WTC11 (cell line): ENCODE results near the gene ATP9B. TPM values are rescaled to one million over a fixed set of nuclear protein-coding genes. Genes with fewer than 3 reads are reported as not detected.

ENCODE experiments used
- ATAC-seq: fragments of 200-7000 bp; cut with Tn5 transposase; 2 replicates; pipeline ENCODE4 v1.10.0; 2021; ENCODE audit warnings: mild to moderate bottlenecking, moderate library complexity
- CTCF ChIA-PET: fragments of 300-600 bp; sonication (Branson Sonifier 250); formaldehyde crosslinking; loops from one replicate; lab custom pipeline; 2021; ENCODE audit warnings: antibody characterized with exemption; lab: Charles Lee
- POLR2A ChIA-PET: fragments of 350-600 bp; sonication (Branson Sonifier 250); formaldehyde crosslinking; loops from one replicate; lab custom pipeline; 2021; ENCODE audit warnings: antibody characterized with exemption; lab: Charles Lee
- DNase-seq: peaks from one replicate; pipeline ENCODE4 v3.0.0; 2021; ENCODE audit warnings: low spot score
- H3K27ac Mint-ChIP-seq: 2 replicates; pipeline ENCODE4 v1.8.0; 2021; ENCODE audit warnings: mixed read lengths
- H3K27me3 Mint-ChIP-seq: 2 replicates; pipeline ENCODE4 v1.8.0; 2021; ENCODE audit warnings: low read depth, mild to moderate bottlenecking, moderate library complexity, mixed read lengths
- H3K36me3 Mint-ChIP-seq: 2 replicates; pipeline ENCODE4 v1.8.0; 2021; ENCODE audit warnings: mixed read lengths
- H3K4me1 Mint-ChIP-seq: 2 replicates; pipeline ENCODE4 v1.8.0; 2022; ENCODE audit warnings: mixed read lengths
- H3K4me3 Mint-ChIP-seq: 2 replicates; pipeline ENCODE4 v1.8.0; 2021; ENCODE audit warnings: mild to moderate bottlenecking, moderate library complexity, mixed read lengths
- H3K9me3 Mint-ChIP-seq: 2 replicates; pipeline ENCODE4 v1.8.0; 2021; ENCODE audit warnings: mixed read lengths
- AR ChIP-seq: fragments of 250-450 bp; sonication (Bioruptor Pico); IDR thresholded peaks from 2 replicates; pipeline ENCODE4 v1.9.0; 2021; ENCODE audit warnings: mild to moderate bottlenecking
- ATF1 ChIP-seq: sonication (generic); formaldehyde crosslinking; IDR thresholded peaks from 2 replicates; pipeline ENCODE4 v1.8.1; 2023; ENCODE audit warnings: mild to moderate bottlenecking, moderate library complexity, missing genetic modification reagents
- CBFB ChIP-seq: sonication (generic); formaldehyde crosslinking; IDR thresholded peaks from 2 replicates; pipeline ENCODE4 v1.8.1; 2022; ENCODE audit warnings: mild to moderate bottlenecking, low read depth, missing genetic modification reagents
- ELF4 ChIP-seq: sonication (generic); formaldehyde crosslinking; IDR thresholded peaks from 2 replicates; pipeline ENCODE4 v1.8.1; 2022; ENCODE audit warnings: low read depth, mild to moderate bottlenecking, moderate library complexity, missing genetic modification reagents
- EMX1 ChIP-seq: fragments of 250-450 bp; sonication (Bioruptor Pico); IDR thresholded peaks from 2 replicates; pipeline ENCODE4 v1.8.0; 2021; ENCODE audit warnings: mild to moderate bottlenecking
- ESRRA ChIP-seq: sonication (generic); formaldehyde crosslinking; IDR thresholded peaks from 2 replicates; pipeline ENCODE4 v1.8.1; 2022; ENCODE audit warnings: mild to moderate bottlenecking, missing genetic modification reagents, borderline replicate concordance
- FOXJ3 ChIP-seq: sonication (generic); formaldehyde crosslinking; IDR thresholded peaks from 2 replicates; pipeline ENCODE4 v1.9.0; 2021; ENCODE audit warnings: missing genetic modification reagents, mild to moderate bottlenecking, borderline replicate concordance
- GRHL2 ChIP-seq: fragments of 250-450 bp; sonication (Bioruptor Pico); IDR thresholded peaks from 2 replicates; pipeline ENCODE4 v1.8.0; 2022; ENCODE audit warnings: mild to moderate bottlenecking, moderate library complexity; ENCODE audit not compliant: insufficient replicate concordance, severe bottlenecking
- GTF2I ChIP-seq: fragments of 250-450 bp; sonication (Bioruptor Pico); conservative IDR thresholded peaks from 2 replicates; pipeline ENCODE4 v1.4.0; 2021; ENCODE audit warnings: mild to moderate bottlenecking
- JUN ChIP-seq: sonication (generic); formaldehyde crosslinking; IDR thresholded peaks from 2 replicates; pipeline ENCODE4 v1.8.0; 2023; ENCODE audit warnings: mild to moderate bottlenecking, missing genetic modification reagents
- MXD4 ChIP-seq: fragments of 250-450 bp; sonication (Bioruptor Pico); IDR thresholded peaks from 2 replicates; pipeline ENCODE4 v1.8.0; 2021; ENCODE audit warnings: mild to moderate bottlenecking, moderate library complexity, borderline replicate concordance
- NFATC4 ChIP-seq: fragments of 250-450 bp; sonication (Bioruptor Pico); IDR thresholded peaks from 2 replicates; pipeline ENCODE4 v1.9.0; 2021; ENCODE audit warnings: mild to moderate bottlenecking
- NFYB ChIP-seq: sonication (generic); formaldehyde crosslinking; conservative IDR thresholded peaks from 2 replicates; pipeline ENCODE4 v1.8.0; 2022; ENCODE audit warnings: low read depth, missing genetic modification reagents
- PRDM15 ChIP-seq: sonication (generic); formaldehyde crosslinking; IDR thresholded peaks from 2 replicates; pipeline ENCODE4 v1.8.0; 2022; ENCODE audit warnings: missing genetic modification reagents
- SOX15 ChIP-seq: fragments of 250-450 bp; sonication (Bioruptor Pico); IDR thresholded peaks from 2 replicates; pipeline ENCODE4 v1.9.0; 2021; ENCODE audit warnings: mild to moderate bottlenecking
- TCF7 ChIP-seq: sonication (generic); formaldehyde crosslinking; IDR thresholded peaks from 2 replicates; pipeline ENCODE4 v1.8.0; 2022; ENCODE audit warnings: mild to moderate bottlenecking, low read depth, missing genetic modification reagents, moderate library complexity
- TEAD1 ChIP-seq: sonication (generic); formaldehyde crosslinking; IDR thresholded peaks from 2 replicates; pipeline ENCODE4 v1.8.0; 2022; ENCODE audit warnings: mild to moderate bottlenecking, missing genetic modification reagents
- ZBTB21 ChIP-seq: sonication (generic); formaldehyde crosslinking; IDR thresholded peaks from 2 replicates; pipeline ENCODE4 v1.8.1; 2023; ENCODE audit warnings: mild to moderate bottlenecking, missing genetic modification reagents, borderline replicate concordance
- ZMAT4 ChIP-seq: fragments of 250-450 bp; sonication (Bioruptor Pico); IDR thresholded peaks from 2 replicates; pipeline ENCODE4 v1.9.0; 2021; ENCODE audit warnings: mild to moderate bottlenecking
- ZNF121 ChIP-seq: sonication (generic); formaldehyde crosslinking; IDR thresholded peaks from 2 replicates; pipeline ENCODE4 v1.8.0; 2023; ENCODE audit warnings: missing genetic modification reagents
- ZNF317 ChIP-seq: sonication (generic); formaldehyde crosslinking; IDR thresholded peaks from 2 replicates; pipeline ENCODE4 v1.8.1; 2023; ENCODE audit warnings: low read depth, mild to moderate bottlenecking, moderate library complexity, missing genetic modification reagents, borderline replicate concordance
- total RNA-seq: library from RNA; stranded (reverse); gene quantifications from 3 replicates; pipeline ENCODE4 v1.2.3, GENCODE V29; 2021
- TF ChIP-seq, protein P1 (sequence below): sonication (generic); formaldehyde crosslinking; IDR thresholded peaks from 2 replicates; pipeline ENCODE4 v1.8.1; 2022; ENCODE audit warnings: missing genetic modification reagents, borderline replicate concordance
- TF ChIP-seq, protein P2 (sequence below): sonication (generic); formaldehyde crosslinking; IDR thresholded peaks from 2 replicates; pipeline ENCODE4 v1.8.1; 2022; ENCODE audit warnings: low read depth, mild to moderate bottlenecking, moderate library complexity, missing genetic modification reagents, borderline replicate concordance
- TF ChIP-seq, protein P3 (sequence below): sonication (generic); formaldehyde crosslinking; IDR thresholded peaks from 2 replicates; pipeline ENCODE4 v1.8.1; 2023; ENCODE audit warnings: mild to moderate bottlenecking, missing genetic modification reagents, moderate library complexity

ATP9B gene
- total RNA-seq, 1 experiment from 2014 or later: 19.0 TPM

DNA sequence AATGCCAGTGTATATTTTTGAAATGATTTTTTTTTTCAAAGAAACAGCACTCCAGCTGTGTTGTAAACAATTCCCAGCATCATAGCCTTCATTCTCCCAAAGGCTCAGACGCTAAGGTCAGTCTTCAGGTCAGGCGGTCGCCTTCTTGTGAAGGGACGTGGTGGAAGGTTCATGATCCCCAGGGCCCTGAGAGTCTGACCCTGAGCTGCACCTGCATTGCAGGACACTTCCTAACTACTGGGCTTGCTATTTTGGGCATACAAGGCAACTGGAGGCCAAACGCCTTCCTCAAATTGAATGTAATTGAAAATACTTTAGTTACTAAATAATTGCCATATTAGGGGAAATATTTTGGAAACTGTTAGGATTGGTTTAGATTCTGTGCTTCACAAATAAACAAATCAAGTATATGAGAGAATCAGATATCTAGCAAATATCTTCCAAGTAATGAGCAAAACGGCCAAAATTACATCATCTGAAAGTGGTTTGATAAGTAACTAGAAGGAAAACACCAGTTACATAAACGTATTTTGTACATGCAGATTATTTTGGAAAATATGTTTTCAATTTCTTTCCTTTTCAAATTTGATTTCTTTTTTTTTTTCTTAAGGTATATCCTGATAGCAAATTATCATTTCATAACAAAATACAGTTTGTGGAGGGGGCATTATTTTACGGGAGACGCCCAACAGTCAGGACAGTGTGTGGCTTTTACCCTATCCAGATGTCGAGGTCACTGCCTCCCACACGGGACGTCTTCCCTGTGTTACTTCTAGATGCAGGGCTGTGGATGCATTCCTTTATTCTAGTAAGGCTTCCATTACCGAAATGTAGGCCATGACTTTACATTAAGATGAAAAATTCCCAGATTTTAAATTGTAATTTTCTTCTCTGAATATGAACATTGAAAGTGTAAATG, 136.0 kb downstream of the ATP9B start:
- ATAC-seq (no peak), DNase-seq (no peak)
- H3K27ac Mint-ChIP-seq: no peak overlapping the region
- POLR2A ChIA-PET: no interaction called here
- no peaks in the 10 kb centered on the region for H3K27me3 Mint-ChIP-seq
- no peak for TF ChIP-seq ZNF317
- TF ChIP-seq ZMAT4 (CRISPR knock-in tag): no peak
- TF ChIP-seq MXD4 (CRISPR knock-in tag): no peak
- TF ChIP-seq ESRRA (CRISPR knock-in tag): no peak
- TF ChIP-seq, protein P1, sequence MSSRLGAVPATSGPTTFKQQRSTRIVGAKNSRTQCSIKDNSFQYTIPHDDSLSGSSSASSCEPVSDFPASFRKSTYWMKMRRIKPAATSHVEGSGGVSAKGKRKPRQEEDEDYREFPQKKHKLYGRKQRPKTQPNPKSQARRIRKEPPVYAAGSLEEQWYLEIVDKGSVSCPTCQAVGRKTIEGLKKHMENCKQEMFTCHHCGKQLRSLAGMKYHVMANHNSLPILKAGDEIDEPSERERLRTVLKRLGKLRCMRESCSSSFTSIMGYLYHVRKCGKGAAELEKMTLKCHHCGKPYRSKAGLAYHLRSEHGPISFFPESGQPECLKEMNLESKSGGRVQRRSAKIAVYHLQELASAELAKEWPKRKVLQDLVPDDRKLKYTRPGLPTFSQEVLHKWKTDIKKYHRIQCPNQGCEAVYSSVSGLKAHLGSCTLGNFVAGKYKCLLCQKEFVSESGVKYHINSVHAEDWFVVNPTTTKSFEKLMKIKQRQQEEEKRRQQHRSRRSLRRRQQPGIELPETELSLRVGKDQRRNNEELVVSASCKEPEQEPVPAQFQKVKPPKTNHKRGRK (CRISPR knock-in tag): no peak
- TF ChIP-seq, protein P2, sequence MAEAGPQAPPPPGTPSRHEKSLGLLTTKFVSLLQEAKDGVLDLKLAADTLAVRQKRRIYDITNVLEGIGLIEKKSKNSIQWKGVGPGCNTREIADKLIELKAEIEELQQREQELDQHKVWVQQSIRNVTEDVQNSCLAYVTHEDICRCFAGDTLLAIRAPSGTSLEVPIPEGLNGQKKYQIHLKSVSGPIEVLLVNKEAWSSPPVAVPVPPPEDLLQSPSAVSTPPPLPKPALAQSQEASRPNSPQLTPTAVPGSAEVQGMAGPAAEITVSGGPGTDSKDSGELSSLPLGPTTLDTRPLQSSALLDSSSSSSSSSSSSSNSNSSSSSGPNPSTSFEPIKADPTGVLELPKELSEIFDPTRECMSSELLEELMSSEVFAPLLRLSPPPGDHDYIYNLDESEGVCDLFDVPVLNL (CRISPR knock-in tag): no peak
- no peak for TF ChIP-seq GRHL2 (CRISPR knock-in tag)
- TF ChIP-seq JUN (CRISPR knock-in tag): no peak
- TF ChIP-seq GTF2I (CRISPR knock-in tag): no peak
- no peak for TF ChIP-seq TCF7
- no peak for TF ChIP-seq FOXJ3
- no peak for TF ChIP-seq SOX15 (CRISPR knock-in tag)
- TF ChIP-seq TEAD1 (CRISPR knock-in tag): no peak
- H3K4me3 Mint-ChIP-seq: no peak overlapping the region
- no peaks in the 10 kb centered on the region for H3K4me1 Mint-ChIP-seq
- peaks cover 6% of the 10 kb centered on the region for H3K9me3 Mint-ChIP-seq
- CTCF ChIA-PET: no interaction called here
- peaks cover 11% of the 10 kb centered on the region for H3K36me3 Mint-ChIP-seq

GRCh38 chr18:79206444-79206843, 137.2 kb downstream of the ATP9B start:
- Mint-ChIP-seq H3K4me1 (no peaks in the 10 kb centered on the region), H3K9me3 (no peaks in the 10 kb centered on the region), H3K36me3 (peaks cover 5% of the 10 kb centered on the region; the same call in 1 of the 2 replicates), H3K4me3 (no peak overlapping the region), H3K27ac (no peak overlapping the region), H3K27me3 (no peaks in the 10 kb centered on the region)
- ChIA-PET POLR2A (no interaction called here), CTCF (no interaction called here)
- no peak for DNase-seq
- ATAC-seq: no peak
- TF ChIP-seq, protein P3, sequence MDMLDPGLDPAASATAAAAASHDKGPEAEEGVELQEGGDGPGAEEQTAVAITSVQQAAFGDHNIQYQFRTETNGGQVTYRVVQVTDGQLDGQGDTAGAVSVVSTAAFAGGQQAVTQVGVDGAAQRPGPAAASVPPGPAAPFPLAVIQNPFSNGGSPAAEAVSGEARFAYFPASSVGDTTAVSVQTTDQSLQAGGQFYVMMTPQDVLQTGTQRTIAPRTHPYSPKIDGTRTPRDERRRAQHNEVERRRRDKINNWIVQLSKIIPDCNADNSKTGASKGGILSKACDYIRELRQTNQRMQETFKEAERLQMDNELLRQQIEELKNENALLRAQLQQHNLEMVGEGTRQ: no peak
- no peak for TF ChIP-seq ZNF121 (CRISPR knock-in tag)
- no peak for TF ChIP-seq NFATC4
- no peak for TF ChIP-seq PRDM15 (CRISPR knock-in tag)
- TF ChIP-seq ZBTB21 (CRISPR knock-in tag): no peak
- no peak for TF ChIP-seq AR
- TF ChIP-seq ATF1 (CRISPR knock-in tag): no peak
- TF ChIP-seq CBFB (CRISPR knock-in tag): no peak
- TF ChIP-seq ZNF317: no peak
- TF ChIP-seq GRHL2 (CRISPR knock-in tag): no peak
- no peak for TF ChIP-seq ELF4 (CRISPR knock-in tag)
- TF ChIP-seq ZMAT4 (CRISPR knock-in tag): no peak
- no peak for TF ChIP-seq NFYB (CRISPR knock-in tag)
- no peak for TF ChIP-seq EMX1
